A549 (cell line): Measurements from ENCODE around the gene RAN. TPM values are rescaled to one million over a fixed set of nuclear protein-coding genes. Genes with fewer than 3 reads are reported as not detected.

ENCODE experiments used
- ATAC-seq, 2 experiments: fragments of 200-7000 bp in 1 of 2; fragments of >200 bp in 1 of 2; cut with Nextera tagmentation in 1 of 2; cut with Tn5 transposase in 1 of 2; 3 replicates each; pipeline versions ENCODE4 v1.8.0 to v1.9.1; 2018 to 2020; ENCODE audit warnings: mild to moderate bottlenecking in 1 of 2, moderate library complexity in 1 of 2
- CTCF ChIA-PET: fragments of 300-600 bp; sonication (Branson Sonifier 250); formaldehyde crosslinking; extraction: SDS; loops from one replicate; lab custom pipeline; 2021; ENCODE audit warnings: antibody characterized with exemption, inconsistent platforms; lab: Yijun Ruan, JAX
- POLR2A ChIA-PET: fragments of 350-600 bp; formaldehyde crosslinking; extraction: SDS; loops from one replicate; lab custom pipeline; 2021; ENCODE audit warnings: antibody characterized with exemption, inconsistent platforms; lab: Yijun Ruan, JAX
- DNase-seq, 2 experiments: peaks; one replicate each; pipeline versions ENCODE4 v3.0.0 to v3.0.0-alpha.2; 2011 to 2016; ENCODE audit warnings: low read depth in 1 of 2, low spot score in 1 of 2
- FAIRE-seq: peaks from 2 replicates; lab custom pipeline; 2011; peaks lifted over from hg19 to GRCh38; lab: Jason Lieb, UNC
- H3K27ac ChIP-seq, 2 experiments: fragments of >200 bp; sonication (Bioruptor Twin); formaldehyde crosslinking; 3 replicates each; pipeline ENCODE4 v1.5.1; 2016 to 2017
- H3K4me1 ChIP-seq: fragments of >200 bp; sonication (Bioruptor Twin); formaldehyde crosslinking; 3 replicates; pipeline ENCODE4 v1.6.1; 2016
- H3K4me2 ChIP-seq: fragments of >200 bp; sonication (Bioruptor Twin); formaldehyde crosslinking; 3 replicates; pipeline ENCODE4 v1.6.1; 2016
- H3K4me3 ChIP-seq: fragments of >200 bp; sonication (Bioruptor Twin); formaldehyde crosslinking; 3 replicates; pipeline ENCODE4 v1.5.1; 2016
- H3K9me3 ChIP-seq: fragments of >200 bp; sonication (Bioruptor Twin); formaldehyde crosslinking; 3 replicates; pipeline ENCODE4 v1.6.1; 2016
- EP300 ChIP-seq, 2 experiments: fragments of >200 bp; sonication (Bioruptor Twin); formaldehyde crosslinking; IDR thresholded peaks; 2 replicates in 1 of 2; 3 replicates in 1 of 2; pipeline ENCODE4 v1.6.1; 2016 to 2017
- FOSB ChIP-seq: fragments of 250-450 bp; sonication (Bioruptor Pico); IDR thresholded peaks from 2 replicates; pipeline ENCODE4 v1.5.0; 2020; ENCODE audit warnings: mild to moderate bottlenecking, moderate library complexity
- FOSL2 ChIP-seq, 2 experiments: fragments of 450-650 bp in 1 of 2; fragments of >200 bp in 1 of 2; sonication (Bioruptor Twin) in 1 of 2; formaldehyde crosslinking; IDR thresholded peaks; 2 replicates each; pipeline versions ENCODE4 v1.5.0 to v1.6.1; 2016 to 2020; ENCODE audit warnings: mild to moderate bottlenecking in 1 of 2, moderate library complexity in 1 of 2
- FOXS1 ChIP-seq: fragments of 250-450 bp; sonication (Bioruptor Pico); IDR thresholded peaks from 2 replicates; pipeline ENCODE4 v1.5.0; 2020; ENCODE audit warnings: mild to moderate bottlenecking, moderate library complexity
- GATA3 ChIP-seq: IDR thresholded peaks from 2 replicates; pipeline ENCODE4 v1.6.1; 2012; ENCODE audit warnings: borderline replicate concordance
- HDAC2 ChIP-seq: fragments of 200-600 bp; sonication (generic); IDR thresholded peaks from 2 replicates; pipeline ENCODE4 v1.6.1; 2016
- HEYL ChIP-seq: fragments of 250-450 bp; sonication (Bioruptor Pico); IDR thresholded peaks from 2 replicates; pipeline ENCODE4 v1.8.0; 2021; ENCODE audit warnings: mild to moderate bottlenecking, moderate library complexity
- HOXA7 ChIP-seq: fragments of 250-450 bp; sonication (Bioruptor Pico); IDR thresholded peaks from 2 replicates; pipeline ENCODE4 v1.5.0; 2020; ENCODE audit warnings: mild to moderate bottlenecking, moderate library complexity
- KDM1A ChIP-seq: fragments of 200-600 bp; sonication (generic); IDR thresholded peaks from 2 replicates; pipeline ENCODE4 v1.6.1; 2016; ENCODE audit warnings: low read depth, mild to moderate bottlenecking
- MAFK ChIP-seq: fragments of 450-650 bp; IDR thresholded peaks from 2 replicates; pipeline ENCODE4 v1.6.1; 2014; ENCODE audit not compliant: partially characterized antibody
- MAZ ChIP-seq: fragments of 150-350 bp; IDR thresholded peaks from 2 replicates; pipeline ENCODE4 v1.6.1; 2014; ENCODE audit warnings: antibody characterized with exemption, low read depth, low read length, borderline replicate concordance
- NFE2L2 ChIP-seq: fragments of 150-350 bp; conservative IDR thresholded peaks from 2 replicates; pipeline ENCODE4 v1.6.1; 2014; ENCODE audit warnings: low read length
- NPAS2 ChIP-seq: fragments of 250-450 bp; sonication (Bioruptor Pico); IDR thresholded peaks from 2 replicates; pipeline ENCODE4 v1.8.0; 2022; ENCODE audit warnings: mild to moderate bottlenecking, moderate library complexity, borderline replicate concordance
- NR3C1 ChIP-seq: fragments of >200 bp; sonication (Bioruptor Twin); formaldehyde crosslinking; IDR thresholded peaks from 3 replicates; pipeline ENCODE4 v1.6.1; 2017
- RAD21 ChIP-seq, 2 experiments: fragments of >200 bp in 1 of 2; sonication (Bioruptor Twin) in 1 of 2; formaldehyde crosslinking in 1 of 2; IDR thresholded peaks in 1 of 2; conservative IDR thresholded peaks in 1 of 2; 2 replicates in 1 of 2; 3 replicates in 1 of 2; pipeline ENCODE4 v1.6.1; 2012 to 2018; ENCODE audit warnings: inconsistent platforms in 1 of 2
- TFCP2L1 ChIP-seq: fragments of 250-450 bp; sonication (Bioruptor Pico); IDR thresholded peaks from 2 replicates; pipeline ENCODE4 v1.5.0; 2021; ENCODE audit warnings: mild to moderate bottlenecking
- ZC3H11A ChIP-seq: fragments of 450-650 bp; IDR thresholded peaks from 2 replicates; pipeline ENCODE4 v1.6.1; 2014; ENCODE audit warnings: antibody characterized with exemption, mild to moderate bottlenecking
- ZNF302 ChIP-seq: fragments of 250-450 bp; sonication (Bioruptor Pico); IDR thresholded peaks from 2 replicates; pipeline ENCODE4 v1.9.0; 2021; ENCODE audit warnings: inconsistent platforms, mild to moderate bottlenecking, moderate library complexity
- ZSCAN20 ChIP-seq: fragments of 250-450 bp; sonication (Bioruptor Pico); IDR thresholded peaks from 2 replicates; pipeline ENCODE4 v1.8.0; 2022; ENCODE audit warnings: mild to moderate bottlenecking, moderate library complexity
- WGBS: methylation state at CpG from one replicate; pipeline ENCODE4 v1.1.6; 2017; ENCODE audit errors: missing lambda C conversion rate; 5-methylcytosine and 5-hydroxymethylcytosine counted together
- polyA plus RNA-seq, 4 experiments: library from polyadenylated mRNA; depleted of rRNA in 3 of 4; stranded (reverse); fragments of >200 nt; fragmentation: RNase III in 1 of 4; extraction: RNeasy Plus Mini Kit Qiagen cat#74134 plus additional on column Dnase treatment in 1 of 4; gene quantifications; 2 replicates in 3 of 4; 3 replicates in 1 of 4; pipeline ENCODE4 v1.2.3, GENCODE V29; 2011 to 2017
- TF ChIP-seq, protein P1 (sequence below): fragments of 250-450 bp; sonication (Bioruptor Pico); IDR thresholded peaks from 2 replicates; pipeline ENCODE4 v1.5.0; 2020; ENCODE audit warnings: low read depth, mild to moderate bottlenecking, moderate library complexity
- TF ChIP-seq, protein P2 (sequence below): IDR thresholded peaks from 2 replicates; pipeline ENCODE4 v1.6.1; 2012
- TF ChIP-seq, protein P3 (sequence below): fragments of 150-350 bp; IDR thresholded peaks from 2 replicates; pipeline ENCODE4 v1.6.1; 2014; ENCODE audit warnings: low read depth, mild to moderate bottlenecking, low read length
- TF ChIP-seq, protein P4 (sequence below): IDR thresholded peaks from 2 replicates; pipeline ENCODE4 v1.6.1; 2012

The RAN gene
- polyA plus RNA-seq, 2 of the 4 experiments (the other 2 are of a cell fraction), result 1,941 to 3,303 TPM

DNA sequence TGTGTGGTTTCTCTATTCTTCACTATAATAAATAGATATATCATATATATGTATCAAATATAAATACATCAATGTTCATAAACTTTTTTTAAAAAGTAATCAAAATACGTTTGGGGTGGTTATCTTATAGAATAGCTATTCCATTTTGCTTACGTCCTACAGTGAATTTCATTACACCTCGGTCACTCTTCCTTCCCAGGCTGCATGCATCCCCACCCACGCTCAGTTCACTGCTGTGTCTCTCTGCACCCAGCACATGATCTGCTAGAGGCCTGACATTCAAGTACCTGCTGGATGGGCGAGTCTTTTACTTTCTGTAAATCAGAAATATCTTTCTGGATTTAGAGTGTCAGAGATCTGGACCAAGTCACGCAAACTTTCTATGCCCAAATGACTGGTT, 36.4 kb upstream of the RAN start:
- CTCF ChIA-PET, result interaction anchor here (1.0 to 7.2 kb wide), 2 partner anchors 10 kb away, joined by 4 to 40 read pairs; no protein-coding TSS in a partner anchor
- DNase-seq, result no peak
- no peak overlapping the region for H3K27ac ChIP-seq
- H3K4me1 ChIP-seq, result peaks cover 51% of the 10 kb centered on the region
- 82% methylated on average over 6 of the region's 6 CpGs for WGBS
- no peaks in the 10 kb centered on the region for H3K9me3 ChIP-seq
- ATAC-seq, result no peak
- TF ChIP-seq MAZ, result no peak
- TF ChIP-seq HOXA7 (CRISPR knock-in tag), result no peak
- TF ChIP-seq FOSB (CRISPR knock-in tag), result no peak
- no peak for TF ChIP-seq RAD21 (conservative IDR thresholded peaks at IDR 0.05 in 1 of 2, IDR thresholded peaks at IDR 0.05 in 1 of 2)
- no peak for TF ChIP-seq ZNF302 (CRISPR knock-in tag)
- no peak for TF ChIP-seq NFE2L2
- no peak for TF ChIP-seq FOXS1 (CRISPR knock-in tag)
- TF ChIP-seq, protein P1, sequence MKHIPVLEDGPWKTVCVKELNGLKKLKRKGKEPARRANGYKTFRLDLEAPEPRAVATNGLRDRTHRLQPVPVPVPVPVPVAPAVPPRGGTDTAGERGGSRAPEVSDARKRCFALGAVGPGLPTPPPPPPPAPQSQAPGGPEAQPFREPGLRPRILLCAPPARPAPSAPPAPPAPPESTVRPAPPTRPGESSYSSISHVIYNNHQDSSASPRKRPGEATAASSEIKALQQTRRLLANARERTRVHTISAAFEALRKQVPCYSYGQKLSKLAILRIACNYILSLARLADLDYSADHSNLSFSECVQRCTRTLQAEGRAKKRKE (CRISPR knock-in tag), result no peak
- TF ChIP-seq ZC3H11A, result no peak
- no peak for TF ChIP-seq GATA3
- TF ChIP-seq NR3C1, result no peak
- TF ChIP-seq FOSL2 (IDR thresholded peaks at IDR 0.05), result no peak
- no peak for TF ChIP-seq FOSL2 (CRISPR knock-in tag; IDR thresholded peaks at IDR 0.05)
- TF ChIP-seq NPAS2, result no peak
- TF ChIP-seq, protein P2, sequence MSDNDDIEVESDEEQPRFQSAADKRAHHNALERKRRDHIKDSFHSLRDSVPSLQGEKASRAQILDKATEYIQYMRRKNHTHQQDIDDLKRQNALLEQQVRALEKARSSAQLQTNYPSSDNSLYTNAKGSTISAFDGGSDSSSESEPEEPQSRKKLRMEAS, result no peak
- TF ChIP-seq HDAC2, result no peak
- TF ChIP-seq, all 56 proteins: peak for 0
- POLR2A ChIA-PET, result no interaction called here
- no peak for FAIRE-seq
- no peak overlapping the region for H3K4me2 ChIP-seq
- no peak overlapping the region for H3K4me3 ChIP-seq

DNA sequence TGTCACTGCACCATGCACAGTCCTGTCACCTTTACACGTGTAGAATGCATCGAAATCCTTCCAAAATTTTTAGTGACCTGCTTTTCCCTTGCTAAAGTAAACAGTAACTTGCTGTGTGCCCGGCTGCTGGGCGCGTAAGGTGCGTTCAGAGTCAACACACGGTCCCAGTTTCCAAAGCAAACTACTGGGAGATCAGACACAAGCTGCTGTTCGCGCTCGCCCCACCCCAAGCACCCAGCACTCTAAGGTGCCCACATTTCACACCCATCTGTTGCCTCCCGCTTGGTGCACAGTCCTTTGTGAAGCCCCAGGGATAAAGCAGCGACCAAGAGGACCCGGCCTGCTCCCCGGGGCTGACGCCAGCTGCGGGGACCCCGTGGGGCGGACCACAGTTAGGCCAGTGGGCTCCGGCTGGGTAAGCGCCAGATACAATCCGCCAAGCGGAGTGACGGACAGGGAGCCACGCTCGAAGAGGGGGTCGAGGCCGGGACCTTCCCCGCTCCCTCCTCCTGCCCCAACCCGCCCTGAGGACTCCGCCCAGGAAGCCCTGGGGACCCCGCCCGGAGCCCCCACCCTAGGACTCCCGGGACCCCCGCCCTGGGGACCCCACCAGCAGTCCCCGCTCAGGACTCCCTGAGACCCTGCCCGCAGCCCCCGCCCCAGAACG, 33.4 kb upstream of the RAN start:
- CTCF ChIA-PET, result interaction anchor here (0.5 to 7.2 kb wide), 5 partner anchors 13 to 1118 kb away, joined by 3 to 40 read pairs (median 6); no protein-coding TSS in a partner anchor
- Histone ChIP-seq H3K4me1 (peaks cover 22% of the 10 kb centered on the region), H3K9me3 (no peaks in the 10 kb centered on the region), H3K4me3 (peak overlapping the region; percentile 75), H3K27ac (peak overlapping the region; percentile 94 to 96), H3K4me2 (peak overlapping the region; percentile 83)
- POLR2A ChIA-PET, result no interaction called here
- 3% methylated on average over 25 of the region's 38 CpGs for WGBS
- no peak for FAIRE-seq
- peak; percentile 67 to 74 for ATAC-seq
- TF ChIP-seq HEYL (no peak), ZSCAN20 (CRISPR knock-in tag) (no peak), KDM1A (no peak), NPAS2 (no peak), TFCP2L1 (no peak), MAFK (no peak), EP300 (IDR thresholded peaks at IDR 0.05) (no peak)
- TF ChIP-seq, protein P3, sequence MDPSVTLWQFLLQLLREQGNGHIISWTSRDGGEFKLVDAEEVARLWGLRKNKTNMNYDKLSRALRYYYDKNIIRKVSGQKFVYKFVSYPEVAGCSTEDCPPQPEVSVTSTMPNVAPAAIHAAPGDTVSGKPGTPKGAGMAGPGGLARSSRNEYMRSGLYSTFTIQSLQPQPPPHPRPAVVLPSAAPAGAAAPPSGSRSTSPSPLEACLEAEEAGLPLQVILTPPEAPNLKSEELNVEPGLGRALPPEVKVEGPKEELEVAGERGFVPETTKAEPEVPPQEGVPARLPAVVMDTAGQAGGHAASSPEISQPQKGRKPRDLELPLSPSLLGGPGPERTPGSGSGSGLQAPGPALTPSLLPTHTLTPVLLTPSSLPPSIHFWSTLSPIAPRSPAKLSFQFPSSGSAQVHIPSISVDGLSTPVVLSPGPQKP, result no peak
- TF ChIP-seq, protein P4, sequence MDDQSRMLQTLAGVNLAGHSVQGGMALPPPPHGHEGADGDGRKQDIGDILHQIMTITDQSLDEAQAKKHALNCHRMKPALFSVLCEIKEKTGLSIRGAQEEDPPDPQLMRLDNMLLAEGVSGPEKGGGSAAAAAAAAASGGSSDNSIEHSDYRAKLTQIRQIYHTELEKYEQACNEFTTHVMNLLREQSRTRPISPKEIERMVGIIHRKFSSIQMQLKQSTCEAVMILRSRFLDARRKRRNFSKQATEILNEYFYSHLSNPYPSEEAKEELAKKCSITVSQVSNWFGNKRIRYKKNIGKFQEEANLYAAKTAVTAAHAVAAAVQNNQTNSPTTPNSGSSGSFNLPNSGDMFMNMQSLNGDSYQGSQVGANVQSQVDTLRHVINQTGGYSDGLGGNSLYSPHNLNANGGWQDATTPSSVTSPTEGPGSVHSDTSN, result no peak
- TF ChIP-seq, all 56 proteins: peak for 0
- DNase-seq, result peak; percentile 25 to 37
